Panc1 (cell line): ENCODE measurements around the gene GOPC.

ENCODE experiments used
- CTCF ChIP-seq: fragments of 450-650 bp; IDR thresholded peaks from 2 replicates; pipeline ENCODE4 v1.5.1; 2017; ENCODE audit warnings: mild to moderate bottlenecking
- REST ChIP-seq, 2 experiments: IDR thresholded peaks; 2 replicates each; pipeline ENCODE4 v1.6.1; 2011 to 2012; ENCODE audit warnings: low read depth in 2 of 2, control low read depth in 1 of 2, low read length in 1 of 2, mild to moderate bottlenecking in 1 of 2, moderate library complexity in 1 of 2; ENCODE audit not compliant: insufficient read depth in 1 of 2

- TF ChIP-seq CTCF (no peak), REST (IDR thresholded peaks at IDR 0.05; ENCODE audit: insufficient read depth in 1 of 2, low read depth in 2 of 2, low read length in 1 of 2) (no peak)
These were observed 68.5 kb downstream of the GOPC start for GRCh38 chr6:117533775-117534174.
